Measurements from ENCODE around the gene GALK1. TPM values are rescaled to one million over a fixed set of nuclear protein-coding genes. Genes with fewer than 3 reads are reported as not detected.

GALK1 gene
- 50.1 and 52.8 TPM in 2 replicates for total RNA-seq

GRCh38 chr17:75764711-75765421 lies at the start of gene GALK1:
Gene GALK1 (minus strand): TSS chr17:75765192. CDS start chr17:75765136, 56 bp downstream.

GRCh38 chr17:75784473-75785015 lies 19.6 kb upstream of the GALK1 start, which contains the start of gene UNK:
Gene UNK (plus strand): TSS chr17:75784806. CDS start chr17:75784881, 75 bp downstream.

GRCh38 chr17:75720656-75721462 lies 44.1 kb downstream of the GALK1 start, which contains the start of gene ITGB4:
Gene ITGB4 (plus strand): TSS chr17:75721459. CDS start chr17:75724704, 3,245 bp downstream.

Other genes with a start within 250 kb of the GALK1 start
- 6.7 and 9.1 TPM in 2 replicates for gene CASKIN2, start 249.7 kb downstream of the GALK1 start, total RNA-seq
- 15.3 and 20.8 TPM in 2 replicates for gene TSEN54, start 248.7 kb downstream of the GALK1 start, total RNA-seq
- 0.30 and 1.5 TPM in 2 replicates for gene LLGL2, start 239.5 kb downstream of the GALK1 start, total RNA-seq
- gene MYO15B, start 177.4 kb downstream of the GALK1 start, total RNA-seq, result 2.0 and 2.1 TPM in 2 replicates
- gene SMIM5, start 131.8 kb downstream of the GALK1 start, total RNA-seq, result not detected in 2 replicates
- gene RECQL5, start 98.0 kb downstream of the GALK1 start, total RNA-seq, result 15.2 and 17.3 TPM in 2 replicates
- 43.9 and 62.7 TPM in 2 replicates for gene SAP30BP, start 97.9 kb downstream of the GALK1 start, total RNA-seq
- gene ITGB4, start 43.7 kb downstream of the GALK1 start, total RNA-seq, result under 0.01 and 0.30 TPM in 2 replicates
- 19.0 and 27.9 TPM in 2 replicates for gene UNK, start 19.6 kb upstream of the GALK1 start, total RNA-seq
- 0.84 and 1.5 TPM in 2 replicates for gene UNC13D, start 79.2 kb upstream of the GALK1 start, total RNA-seq
- 59.3 and 73.1 TPM in 2 replicates for gene WBP2, start 90.1 kb upstream of the GALK1 start, total RNA-seq
- gene TRIM47, start 113.4 kb upstream of the GALK1 start, total RNA-seq, result 12.8 and 15.1 TPM in 2 replicates
- gene TRIM65, start 131.8 kb upstream of the GALK1 start, total RNA-seq, result 20.2 and 23.4 TPM in 2 replicates
- gene MRPL38, start 139.7 kb upstream of the GALK1 start, total RNA-seq, result 23.5 and 26.0 TPM in 2 replicates
- 10.8 and 13.7 TPM in 2 replicates for gene FBF1, start 175.8 kb upstream of the GALK1 start, total RNA-seq
- gene ACOX1, start 214.0 kb upstream of the GALK1 start, total RNA-seq, result 24.7 and 26.8 TPM in 2 replicates
- gene TEN1, start 214.0 kb upstream of the GALK1 start, total RNA-seq, result 15.9 and 16.0 TPM in 2 replicates
- 2.2 and 3.5 TPM in 2 replicates for gene CDK3, start 235.7 kb upstream of the GALK1 start, total RNA-seq